Stimulated activated CD4-positive, alpha-beta T cell treated with anti-CD3 and anti-CD28 coated beads, Interleukin-12 subunit alpha, Interleukin-12 subunit beta, amount 100 ng/mL, for 24 hours (primary cell): Measurements from ENCODE around the gene SUN1.
"Not testable (repeated sequence)": the region's sequence is repeated elsewhere in the genome, so short reads cannot be mapped to it uniquely, and the experiment has no call there.

Source experiments
- DNase-seq, 2 experiments: peaks; one replicate each; pipeline ENCODE4 v3.0.0-alpha.2; 2020; ENCODE audit warnings: low read depth in 2 of 2

SUN1 gene

GRCh38 chr7:856444-857095 is 24.3 kb downstream of the SUN1 start:
- DNase-seq, result no peak

DNA sequence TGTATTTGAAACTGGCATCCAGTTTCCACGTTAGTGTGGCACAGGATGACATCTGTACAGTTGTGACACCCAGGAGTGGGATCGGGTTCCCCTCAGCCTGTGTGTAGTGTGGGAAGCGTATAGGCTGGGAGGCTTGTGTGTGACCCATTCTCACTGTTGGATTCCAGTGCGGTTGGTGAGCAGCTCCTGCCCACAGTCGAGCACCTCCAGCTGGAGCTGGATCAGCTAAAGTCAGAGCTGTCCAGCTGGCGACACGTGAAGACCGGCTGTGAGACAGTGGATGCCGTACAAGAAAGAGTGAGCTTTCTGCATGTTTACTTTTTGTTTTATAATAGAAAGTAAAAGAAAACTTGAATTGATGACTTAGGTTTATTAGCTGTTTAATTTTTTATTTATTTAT is 25.4 kb downstream of the SUN1 start:
- no peak for DNase-seq

DNA sequence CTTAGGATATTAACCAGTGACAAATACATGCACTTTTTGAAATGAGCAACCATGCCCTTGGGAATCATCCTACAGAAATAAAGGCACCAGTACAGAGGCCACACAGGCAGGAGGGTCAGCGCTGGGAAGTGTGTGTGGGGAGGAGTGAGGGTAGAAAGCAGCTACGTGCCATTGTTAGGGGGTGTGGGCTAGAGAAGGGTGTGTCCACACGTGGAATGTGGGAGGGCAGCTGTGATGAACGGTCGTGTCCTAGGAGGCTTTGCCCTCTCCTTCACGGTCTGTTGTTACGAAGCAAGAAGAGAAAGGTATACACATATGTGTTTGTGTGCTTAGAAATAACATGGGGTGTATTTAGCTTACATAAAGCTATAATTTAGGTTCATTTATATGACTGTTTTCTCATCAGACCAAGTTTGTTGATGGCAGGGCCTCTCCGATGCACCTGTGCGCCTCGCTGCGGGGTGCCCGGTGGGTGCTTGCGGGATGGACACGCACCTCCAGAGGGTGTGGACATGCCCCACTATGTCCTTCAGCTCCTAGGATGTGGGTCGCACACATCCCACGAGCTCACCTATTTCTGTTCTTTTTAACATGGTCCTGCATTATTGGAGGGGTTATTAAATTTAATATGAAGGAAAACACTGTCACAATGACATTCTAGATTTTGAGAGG is 27.2 kb downstream of the SUN1 start:
- no peak for DNase-seq

DNA sequence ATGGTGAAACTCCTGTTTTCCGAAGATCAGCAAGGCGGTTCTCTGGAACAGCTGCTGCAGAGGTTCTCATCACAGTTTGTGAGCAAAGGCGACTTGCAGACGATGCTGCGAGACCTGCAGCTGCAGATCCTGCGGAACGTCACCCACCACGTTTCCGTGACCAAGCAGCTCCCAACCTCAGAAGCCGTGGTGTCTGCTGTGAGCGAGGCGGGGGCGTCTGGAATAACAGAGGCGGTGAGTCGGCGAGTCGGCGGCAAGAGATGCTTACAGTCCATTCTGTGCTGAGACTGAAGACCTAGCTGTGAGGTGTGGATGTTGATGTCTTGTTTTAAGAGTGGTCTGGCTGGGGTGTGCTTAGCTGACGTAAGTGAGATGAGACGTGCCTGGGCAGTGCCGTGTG is 27.9 kb downstream of the SUN1 start:
- no peak for DNase-seq

GRCh38 chr7:861222-861621 is 28.9 kb downstream of the SUN1 start:
- no peak for DNase-seq

DNA sequence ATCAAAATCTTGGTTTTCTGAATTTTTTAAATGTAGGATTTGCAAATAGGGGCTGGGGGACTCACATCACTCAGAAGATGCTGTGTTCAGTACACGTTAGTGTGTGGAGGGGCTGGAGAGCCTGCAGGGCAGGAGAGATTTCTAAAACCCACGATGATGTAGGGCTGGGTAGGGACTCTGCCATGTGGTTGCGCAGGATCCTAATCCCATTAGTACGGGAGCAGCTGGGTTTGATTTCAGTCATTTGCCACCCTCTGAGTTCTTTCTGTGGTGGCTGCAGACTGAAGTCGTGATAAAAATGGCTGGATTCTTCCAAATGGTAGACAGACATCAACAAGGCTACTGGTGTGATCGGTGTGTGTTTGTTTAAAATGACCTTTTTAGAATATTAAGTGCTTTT is 29.9 kb downstream of the SUN1 start:
- DNase-seq, result no peak

GRCh38 chr7:863106-863505 is 30.8 kb downstream of the SUN1 start:
- no peak for DNase-seq

GRCh38 chr7:865921-866320 is 33.6 kb downstream of the SUN1 start:
- DNase-seq, result no peak

DNA sequence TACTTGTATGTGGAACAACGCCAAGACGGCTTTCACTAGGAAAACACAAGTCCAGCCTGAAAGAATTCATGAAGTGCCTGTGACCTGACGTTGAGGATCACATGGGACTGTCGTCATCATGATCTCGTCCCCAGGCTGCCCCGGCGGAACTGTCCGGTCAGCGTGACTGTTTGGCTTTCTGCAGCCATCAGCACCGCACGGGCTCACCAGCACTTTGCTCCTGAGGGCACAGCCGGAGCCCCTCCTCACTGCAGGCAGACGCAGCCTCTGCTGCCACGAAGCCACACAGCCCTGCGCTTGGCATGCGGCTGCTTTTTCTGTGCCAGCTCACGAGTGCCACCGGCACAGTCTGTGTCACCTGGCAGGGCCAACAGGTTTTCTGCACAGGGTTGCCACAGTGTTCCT is 34.7 kb downstream of the SUN1 start:
- no peak for DNase-seq

DNA sequence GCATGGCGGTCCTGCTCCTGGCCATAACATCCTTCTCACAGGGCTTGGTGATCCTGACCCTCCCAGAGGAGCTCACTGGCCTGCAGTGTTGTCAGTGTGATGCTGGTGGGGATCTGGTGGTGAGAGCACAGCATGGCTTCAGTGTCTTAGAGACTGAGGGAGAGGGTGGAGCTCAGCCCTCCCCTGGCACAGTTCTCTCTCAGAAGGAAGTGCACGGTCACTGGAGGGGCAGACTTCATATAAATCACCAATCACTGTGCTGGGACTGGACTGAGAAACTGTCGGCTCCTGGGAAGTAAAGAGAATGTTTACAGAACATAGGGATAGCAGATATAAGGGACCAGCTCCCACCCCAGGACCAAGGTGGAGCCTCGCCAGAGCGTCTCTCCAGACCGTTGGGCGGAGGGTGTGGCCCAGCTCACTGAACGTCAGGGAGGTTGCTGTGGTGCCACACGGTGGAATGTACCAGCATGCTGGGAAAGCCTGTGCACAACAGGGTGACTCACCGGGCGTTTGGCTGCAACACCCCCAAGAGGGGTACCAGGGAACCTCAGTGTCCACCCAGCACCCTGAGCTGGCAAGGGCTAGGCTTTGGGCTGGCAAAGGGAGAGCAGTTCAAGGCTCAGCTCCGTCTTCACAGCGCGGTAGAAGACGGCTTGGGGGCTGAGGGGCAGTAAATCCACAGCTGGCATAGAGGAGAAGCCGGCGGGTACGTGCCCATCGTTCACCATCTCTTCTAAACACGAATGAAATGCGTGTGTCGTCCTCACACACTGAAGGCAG is 35.3 kb downstream of the SUN1 start:
- DNase-seq, result no peak

- DNase-seq, result no peak
Measured at GRCh38 chr7:868189-868486, 35.9 kb downstream of the SUN1 start.

GRCh38 chr7:869348-869747 is 37.1 kb downstream of the SUN1 start:
- no peak for DNase-seq

DNA sequence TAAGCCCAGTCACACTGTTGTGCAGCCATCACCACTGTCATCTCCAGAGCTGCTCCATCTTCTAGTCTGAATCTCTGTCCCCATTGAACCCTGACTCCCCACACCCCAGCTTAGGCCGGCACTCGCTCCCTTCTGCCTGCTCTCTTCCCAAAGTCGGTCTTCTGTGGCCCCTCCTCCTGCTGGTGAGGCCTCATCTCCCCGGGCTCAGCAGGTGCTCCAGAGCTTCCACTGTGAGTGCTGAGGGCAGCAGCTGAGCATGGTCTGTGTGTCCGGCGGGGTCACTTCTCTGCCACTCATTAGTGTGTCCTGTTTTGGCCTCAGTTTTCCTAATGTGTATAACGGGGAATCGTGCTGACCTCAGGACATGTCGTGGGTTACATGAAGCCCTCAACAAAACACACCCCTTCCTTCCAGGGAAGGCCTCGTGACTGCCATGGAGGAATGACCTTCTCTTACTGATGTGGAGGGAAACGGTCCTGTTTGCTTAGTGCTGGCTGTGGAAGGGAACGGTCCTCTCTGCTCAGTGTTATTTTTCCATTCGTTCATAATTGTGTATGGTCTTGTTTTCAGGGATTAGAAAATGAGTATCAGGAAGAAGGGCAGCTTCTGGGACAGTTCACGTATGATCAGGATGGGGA is 39.7 kb downstream of the SUN1 start:
- DNase-seq, result no peak

GRCh38 chr7:872685-873084 is 40.4 kb downstream of the SUN1 start:
- not testable (repeated sequence) for DNase-seq

- peak; percentile 52 to 57 for DNase-seq
Measured at GRCh38 chr7:873367-874002, 41.2 kb downstream of the SUN1 start.

GRCh38 chr7:874031-874749 is 41.9 kb downstream of the SUN1 start:
- DNase-seq, result no peak

DNA sequence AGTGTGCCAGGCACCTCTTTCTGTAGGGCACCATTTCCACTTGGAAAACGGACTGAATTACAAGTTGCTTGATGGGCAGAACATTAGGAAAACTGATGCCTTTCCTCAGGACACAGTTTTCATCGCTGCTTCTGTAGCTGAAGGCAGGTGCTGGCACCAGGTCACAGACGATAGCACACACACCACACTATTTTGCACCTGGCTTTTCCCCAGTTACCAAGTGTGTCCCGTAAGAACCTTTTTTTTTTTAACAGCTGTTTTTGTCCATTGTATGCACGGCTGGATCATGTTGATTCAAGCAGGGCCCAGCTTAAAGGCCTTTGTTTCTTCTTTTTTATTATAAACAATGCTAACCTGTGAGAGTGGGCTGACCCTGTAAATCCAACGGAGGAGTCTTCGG is 42.8 kb downstream of the SUN1 start:
- no peak for DNase-seq

DNA sequence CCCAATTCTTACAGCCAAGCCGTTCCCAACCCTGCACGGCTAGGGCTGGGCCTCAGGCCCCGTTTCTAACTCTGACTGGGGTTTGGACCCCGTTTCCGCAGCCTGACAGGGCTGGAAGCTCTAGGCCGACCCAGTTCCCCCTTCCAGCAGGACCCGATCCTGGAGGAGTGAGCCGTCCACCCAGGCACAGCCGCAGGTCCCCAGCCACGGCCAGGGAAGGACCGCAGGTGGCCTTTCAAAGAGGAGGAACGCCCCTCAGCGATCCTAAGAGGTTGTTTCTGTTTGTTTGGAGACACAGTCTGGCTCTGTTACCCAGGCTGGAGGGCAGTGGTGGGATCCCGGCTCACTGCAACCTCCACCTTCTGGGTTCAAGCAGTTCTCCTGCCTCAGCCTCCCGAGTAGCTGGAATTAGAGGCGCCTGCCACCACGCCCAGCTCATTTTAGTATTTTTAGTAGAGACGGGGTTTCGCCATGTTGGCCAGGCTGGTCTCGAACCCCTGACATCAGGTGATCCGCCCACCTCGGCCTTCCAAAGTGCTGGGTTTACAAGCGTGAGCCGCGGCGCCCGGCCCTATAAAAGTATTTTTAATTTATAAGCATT is 43.3 kb downstream of the SUN1 start:
- no peak for DNase-seq

DNA sequence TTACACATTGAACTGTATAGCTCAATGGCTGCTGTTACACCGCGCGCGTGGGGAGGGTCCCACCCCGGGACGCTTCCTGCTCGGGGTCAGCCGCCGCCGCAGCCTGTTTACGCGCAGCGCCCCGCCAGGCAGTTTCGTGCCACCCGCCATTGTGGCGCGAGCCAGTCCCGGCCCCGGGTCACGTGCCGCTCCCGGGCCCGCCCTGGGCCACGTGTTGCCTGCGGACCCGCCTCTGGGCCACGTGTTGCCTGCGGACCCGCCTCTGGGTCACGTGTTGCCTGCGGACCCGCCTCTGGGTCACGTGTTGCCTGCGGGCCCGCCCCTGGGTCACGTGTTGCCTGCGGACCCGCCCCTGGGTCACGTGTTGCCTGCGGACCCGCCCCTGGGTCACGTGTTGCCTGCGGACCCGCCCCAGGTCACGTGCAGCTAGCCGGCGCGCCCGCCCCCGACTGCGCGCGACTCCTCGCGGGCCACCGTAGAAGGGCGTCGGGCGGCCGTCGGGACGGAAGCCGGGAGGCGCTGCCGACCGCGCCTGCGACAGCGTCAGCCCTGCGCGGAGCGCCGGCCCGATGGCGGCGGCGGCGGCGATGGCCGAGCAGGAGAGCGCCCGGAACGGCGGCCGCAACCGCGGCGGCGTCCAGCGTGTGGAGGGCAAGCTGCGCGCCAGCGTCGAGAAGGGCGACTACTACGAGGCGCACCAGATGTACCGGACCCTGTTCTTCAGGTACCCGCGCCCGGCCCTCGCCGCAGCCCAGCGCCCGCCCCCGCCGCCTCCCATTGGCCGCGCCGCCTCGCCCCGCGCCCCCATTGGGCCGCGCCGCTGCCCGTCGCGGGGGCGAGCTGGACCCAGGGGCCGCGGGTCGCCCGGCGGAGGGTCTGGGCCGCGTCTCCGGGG is 44.0 kb downstream of the SUN1 start, which contains the start of gene GET4:
Gene GET4, plus strand, starts transcription at position 478 of the 895 bp plus-strand sequence. Its CDS starts 92 bp downstream, at position 570.
- peak; percentile 91 to 97 for DNase-seq

DNA sequence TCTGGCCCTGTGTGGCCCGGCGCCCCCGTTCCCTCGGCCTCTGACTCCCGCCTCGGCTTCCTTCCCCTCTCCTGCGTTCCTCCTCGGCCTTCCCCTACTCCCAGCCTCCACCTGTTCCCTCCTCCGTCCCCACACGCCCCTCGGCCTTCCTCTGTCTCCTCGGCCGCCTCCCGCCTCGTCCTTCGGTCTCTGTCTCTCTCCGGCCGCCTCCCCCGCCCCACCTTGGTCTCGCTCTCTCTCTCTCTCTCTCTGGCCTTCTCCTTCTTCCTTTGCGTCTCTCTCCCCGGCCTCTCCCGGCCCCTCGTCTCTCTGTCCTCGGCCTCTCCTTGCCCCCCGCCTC is 44.7 kb downstream of the SUN1 start:
- no peak for DNase-seq
